ENCODE data around the gene TMEM39A.

DNA sequence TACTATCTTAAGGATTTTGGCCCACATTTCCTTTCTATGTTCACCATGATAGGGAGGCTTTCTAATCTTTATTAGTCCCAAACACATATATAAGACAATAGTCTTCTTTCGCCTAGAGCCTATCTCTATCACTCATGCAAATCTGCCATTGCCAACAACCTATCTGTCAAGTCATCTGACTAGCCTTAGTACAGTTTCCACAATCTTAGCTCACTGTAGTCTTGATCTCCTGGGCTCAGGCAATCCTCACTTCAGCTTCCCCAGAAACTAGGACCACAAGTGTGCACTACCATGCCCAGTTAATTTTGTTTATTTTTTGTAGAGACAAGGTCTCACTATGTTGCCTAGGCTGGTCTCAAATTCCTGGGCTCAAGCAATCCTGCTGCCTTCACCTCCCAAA, 6.9 kb downstream of the TMEM39A start:
- no peak for TF ChIP-seq ZNF514 (tag by site-specific recombination; IDR thresholded peaks at IDR 0.05)
- TF ChIP-seq SETDB1 (IDR thresholded peaks at IDR 0.05; ENCODE audit: insufficient read length, low read length), result no peak
- TF ChIP-seq, protein P1, sequence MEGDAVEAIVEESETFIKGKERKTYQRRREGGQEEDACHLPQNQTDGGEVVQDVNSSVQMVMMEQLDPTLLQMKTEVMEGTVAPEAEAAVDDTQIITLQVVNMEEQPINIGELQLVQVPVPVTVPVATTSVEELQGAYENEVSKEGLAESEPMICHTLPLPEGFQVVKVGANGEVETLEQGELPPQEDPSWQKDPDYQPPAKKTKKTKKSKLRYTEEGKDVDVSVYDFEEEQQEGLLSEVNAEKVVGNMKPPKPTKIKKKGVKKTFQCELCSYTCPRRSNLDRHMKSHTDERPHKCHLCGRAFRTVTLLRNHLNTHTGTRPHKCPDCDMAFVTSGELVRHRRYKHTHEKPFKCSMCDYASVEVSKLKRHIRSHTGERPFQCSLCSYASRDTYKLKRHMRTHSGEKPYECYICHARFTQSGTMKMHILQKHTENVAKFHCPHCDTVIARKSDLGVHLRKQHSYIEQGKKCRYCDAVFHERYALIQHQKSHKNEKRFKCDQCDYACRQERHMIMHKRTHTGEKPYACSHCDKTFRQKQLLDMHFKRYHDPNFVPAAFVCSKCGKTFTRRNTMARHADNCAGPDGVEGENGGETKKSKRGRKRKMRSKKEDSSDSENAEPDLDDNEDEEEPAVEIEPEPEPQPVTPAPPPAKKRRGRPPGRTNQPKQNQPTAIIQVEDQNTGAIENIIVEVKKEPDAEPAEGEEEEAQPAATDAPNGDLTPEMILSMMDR (tag by site-specific recombination; IDR thresholded peaks at IDR 0.05), result no peak
- TF ChIP-seq ZNF558 (tag by site-specific recombination; IDR thresholded peaks at IDR 0.05), result no peak
